Naive thymus-derived CD4-positive, alpha-beta T cell (primary cell): ENCODE results near the gene ABI3. TPM values are rescaled to one million over a fixed set of nuclear protein-coding genes. Genes with fewer than 3 reads are reported as not detected.
"Not testable (repeated sequence)": the region's sequence is repeated elsewhere in the genome, so short reads cannot be mapped to it uniquely, and the experiment has no call there.

Source experiments
- ATAC-seq: fragments of 150-1000 bp; cut with Tn5 transposase; 2 replicates; pipeline ENCODE4 v1.10.0; 2021; ENCODE audit warnings: mild to moderate bottlenecking, moderate library complexity
- CTCF ChIA-PET: fragments of 350-600 bp; sonication (Branson Sonifier 250); formaldehyde crosslinking; loops from one replicate; lab custom pipeline; 2021; ENCODE audit warnings: antibody characterized with exemption; lab: Charles Lee
- POLR2A ChIA-PET: fragments of 350-600 bp; sonication (Branson Sonifier 250); formaldehyde crosslinking; loops from one replicate; lab custom pipeline; 2021; ENCODE audit warnings: antibody characterized with exemption, inconsistent platforms; lab: Charles Lee
- DNase-seq, 9 donors: peaks; one replicate each; pipeline versions ENCODE4 v3.0.0 to v3.0.0-alpha.2; 2020 to 2022; ENCODE audit warnings: mixed read lengths in 1 of 9
- H3K27ac ChIP-seq: one replicate; pipeline ENCODE4 v1.7.0; 2013; ENCODE audit warnings: mild to moderate bottlenecking, low read depth, low read length, moderate library complexity
- H3K27me3 ChIP-seq, 2 donors: one replicate each; pipeline ENCODE4 v1.7.0; 2013; ENCODE audit warnings: low read length in 2 of 2, mild to moderate bottlenecking in 2 of 2, moderate library complexity in 2 of 2; ENCODE audit not compliant: control insufficient read depth in 2 of 2, insufficient read depth in 2 of 2
- H3K36me3 ChIP-seq, 3 experiments: 1 replicate in 2 of 3; 2 replicates in 1 of 3; pipeline ENCODE4 v1.7.0; 2013; ENCODE audit warnings: low read length in 3 of 3, mild to moderate bottlenecking in 3 of 3, moderate library complexity in 1 of 3; ENCODE audit not compliant: insufficient read depth in 3 of 3, control insufficient read depth in 2 of 3
- H3K4me1 ChIP-seq, 2 donors: one replicate each; pipeline ENCODE4 v1.7.0; 2013; ENCODE audit warnings: low read length in 2 of 2, mild to moderate bottlenecking in 2 of 2, moderate library complexity in 1 of 2; ENCODE audit not compliant: control insufficient read depth in 2 of 2, insufficient read depth in 2 of 2
- H3K4me3 ChIP-seq: 2 replicates; pipeline ENCODE4 v1.7.0; 2013; ENCODE audit warnings: mild to moderate bottlenecking, low read length
- H3K9me3 ChIP-seq, 3 experiments: 1 replicate in 2 of 3; 2 replicates in 1 of 3; pipeline ENCODE4 v1.7.0; 2013; ENCODE audit warnings: low read length in 3 of 3; ENCODE audit not compliant: control insufficient read depth in 2 of 3
- H3K27ac Mint-ChIP-seq, 9 donors: one replicate each; pipeline ENCODE4 v1.8.0; 2020 to 2022; ENCODE audit warnings: mixed read lengths in 9 of 9, mild to moderate bottlenecking in 8 of 9, moderate library complexity in 5 of 9, inconsistent platforms in 2 of 9
- H3K27me3 Mint-ChIP-seq, 5 donors: one replicate each; pipeline ENCODE4 v1.8.0; 2021 to 2022; ENCODE audit warnings: mixed read lengths in 5 of 5, mild to moderate bottlenecking in 1 of 5
- H3K36me3 Mint-ChIP-seq, 5 donors: one replicate each; pipeline ENCODE4 v1.8.0; 2020 to 2022; ENCODE audit warnings: mixed read lengths in 5 of 5, mild to moderate bottlenecking in 3 of 5, inconsistent platforms in 1 of 5
- H3K4me1 Mint-ChIP-seq, 7 donors: one replicate each; pipeline ENCODE4 v1.8.0; 2020 to 2022; ENCODE audit warnings: mixed read lengths in 7 of 7, mild to moderate bottlenecking in 3 of 7, inconsistent platforms in 1 of 7
- H3K4me3 Mint-ChIP-seq, 10 donors: one replicate each; pipeline ENCODE4 v1.8.0; 2020 to 2022; ENCODE audit warnings: mild to moderate bottlenecking in 10 of 10, mixed read lengths in 10 of 10, moderate library complexity in 6 of 10, inconsistent platforms in 2 of 10
- H3K9me3 Mint-ChIP-seq, 11 donors: one replicate each; pipeline ENCODE4 v1.8.0; 2020 to 2022; ENCODE audit warnings: mixed read lengths in 11 of 11, mild to moderate bottlenecking in 4 of 11, inconsistent platforms in 1 of 11, moderate library complexity in 1 of 11
- intact Hi-C, 2 donors: fragments of 100-400 bp; cut with micrococcal nuclease; formaldehyde crosslinking; loops; one replicate each; pipeline ENCODE4 v1.15.1; 2023
- polyA plus RNA-seq, 2 donors: library from polyadenylated mRNA; unstranded; fragments of 300-500 nt; fragmentation: Illumina TruSeq; gene quantifications; one replicate each; pipeline ENCODE4 v1.2.3, GENCODE V29; 2021
- total RNA-seq, 6 experiments: library from RNA in 5 of 6; stranded (reverse) in 5 of 6; gene quantifications; 1 replicate in 5 of 6; 2 replicates in 1 of 6; pipeline ENCODE4 v1.2.3 and lab custom pipeline; 2021 to 2026

ABI3 gene
- total and polyA plus RNA-seq, 7 experiments from 2014 or later, result 8.2 to 57.8 (median 15.0) TPM

- Mint-ChIP-seq H3K27me3 (peaks cover 62 to 80% (median 64%) of the 10 kb centered on the region in 5 donors), H3K36me3 (peaks cover 0 to 18% (median 15%) of the 10 kb centered on the region in 5 donors), H3K9me3 (peaks cover 9 to 46% (median 25%) of the 10 kb centered on the region in 11 donors)
- H3K9me3 ChIP-seq, H3K4me1 Mint-ChIP-seq, intact Hi-C loops, H3K36me3 ChIP-seq, H3K27ac Mint-ChIP-seq, H3K27me3 ChIP-seq, POLR2A ChIA-PET, ATAC-seq, H3K27ac ChIP-seq, H3K4me3 Mint-ChIP-seq, H3K4me3 ChIP-seq, DNase-seq, H3K4me1 ChIP-seq: not testable (repeated sequence)
- CTCF ChIA-PET, result interaction anchor here (0.6 to 2.2 kb wide), 2 partner anchors 9 to 144 kb away, joined by 6 to 7 read pairs; no protein-coding TSS in a partner anchor
Measured at GRCh38 chr17:49170711-49171110, 39.8 kb upstream of the ABI3 start.

- DNase-seq, H3K27ac Mint-ChIP-seq, ATAC-seq, CTCF ChIA-PET, H3K4me3 Mint-ChIP-seq, H3K4me3 ChIP-seq, H3K27me3 ChIP-seq, H3K27ac ChIP-seq, POLR2A ChIA-PET, H3K4me1 ChIP-seq, intact Hi-C loops, H3K4me1 Mint-ChIP-seq, H3K36me3 ChIP-seq: not testable (repeated sequence)
- H3K9me3 ChIP-seq, result peaks cover 0 to 24% (median 0%) of the 10 kb centered on the region in 3 experiments
- H3K36me3 Mint-ChIP-seq, result peaks cover 0 to 31% (median 15%) of the 10 kb centered on the region in 5 donors
- peaks cover 9 to 61% (median 38%) of the 10 kb centered on the region in 11 donors for H3K9me3 Mint-ChIP-seq
- H3K27me3 Mint-ChIP-seq, result peaks cover 20 to 41% (median 34%) of the 10 kb centered on the region in 5 donors
Measured at GRCh38 chr17:49175978-49176377, 34.5 kb upstream of the ABI3 start.

GRCh38 chr17:49180303-49180702, 30.2 kb upstream of the ABI3 start:
- H3K4me1 ChIP-seq, result peaks cover 4% of the 10 kb centered on the region in 2 donors
- H3K9me3 Mint-ChIP-seq, result peaks cover 0 to 35% (median 30%) of the 10 kb centered on the region in 11 donors
- peaks cover 0 to 8% (median 2%) of the 10 kb centered on the region in 5 donors for H3K27me3 Mint-ChIP-seq
- H3K27ac Mint-ChIP-seq, result peak overlapping the region in 1 of 9 donors; percentile 41
- no peak overlapping the region for H3K4me3 ChIP-seq
- POLR2A ChIA-PET, result interaction anchor here (0.9 to 2.2 kb wide), 5 partner anchors 10 to 107 kb away, joined by 3 to 15 read pairs (median 5); partner anchors contain the start of gene PHOSPHO1
- H3K9me3 ChIP-seq, result peaks cover 0 to 27% (median 0%) of the 10 kb centered on the region in 3 experiments
- H3K27ac ChIP-seq, result no peak overlapping the region
- no peaks in the 10 kb centered on the region for H3K36me3 ChIP-seq
- H3K36me3 Mint-ChIP-seq, result peaks cover 0 to 18% (median 8%) of the 10 kb centered on the region in 5 donors
- peak overlapping the region in 3 of 10 donors; percentile 16 to 42 (median 21) for H3K4me3 Mint-ChIP-seq
- DNase-seq (peak; percentile 38 to 67 (median 58)), ATAC-seq (peak; percentile 69)
- intact Hi-C loops, result loop anchor here (1.0 kb wide), 5 partner anchors 12 to 215 kb away; no protein-coding TSS in a partner anchor
- CTCF ChIA-PET, result interaction anchor here (0.6 to 7.4 kb wide), 15 partner anchors 9 to 775 kb away, joined by 3 to 143 read pairs (median 5); partner anchors contain the start of gene PHOSPHO1
- H3K4me1 Mint-ChIP-seq, result peaks cover 0 to 5% (median 4%) of the 10 kb centered on the region in 7 donors
- H3K27me3 ChIP-seq, result peaks cover 0 to 4% of the 10 kb centered on the region in 2 donors

GRCh38 chr17:49180998-49181635, 29.4 kb upstream of the ABI3 start:
- ATAC-seq, result no peak

GRCh38 chr17:49183341-49183740, 27.2 kb upstream of the ABI3 start:
- no peak overlapping the region for H3K4me3 ChIP-seq
- Mint-ChIP-seq H3K4me1 (peaks cover 0 to 5% (median 4%) of the 10 kb centered on the region in 7 donors), H3K36me3 (peaks cover 0 to 25% (median 3%) of the 10 kb centered on the region in 5 donors), H3K27ac (no peak overlapping the region), H3K9me3 (peaks cover 0 to 24% (median 15%) of the 10 kb centered on the region in 11 donors), H3K27me3 (peaks cover 0 to 9% (median 0%) of the 10 kb centered on the region in 5 donors), H3K4me3 (no peak overlapping the region)
- no peaks in the 10 kb centered on the region for H3K36me3 ChIP-seq
- H3K9me3 ChIP-seq, result peaks cover 0 to 5% (median 0%) of the 10 kb centered on the region in 3 experiments
- ATAC-seq (no peak), DNase-seq (no peak)
- ChIA-PET POLR2A (no interaction called here), CTCF (interaction anchor here (0.8 to 7.4 kb wide), 3 partner anchors 44 to 108 kb away, joined by 3 to 143 read pairs (median 3); partner anchors contain the start of gene PHOSPHO1)
- intact Hi-C loops, result no loop called here
- H3K4me1 ChIP-seq, result peaks cover 4% of the 10 kb centered on the region in 2 donors
- no peak overlapping the region for H3K27ac ChIP-seq
- peaks cover 0 to 4% of the 10 kb centered on the region in 2 donors for H3K27me3 ChIP-seq

More at GRCh38 chr17:49180998-49181635, 29.4 kb upstream of the ABI3 start:
- CTCF ChIA-PET, result interaction anchor here (0.7 to 7.4 kb wide), 12 partner anchors 10 to 776 kb away, joined by 3 to 143 read pairs (median 6); partner anchors contain the start of gene PHOSPHO1
- peaks cover 0 to 31% (median 28%) of the 10 kb centered on the region in 11 donors for H3K9me3 Mint-ChIP-seq
- H3K4me1 Mint-ChIP-seq, result peaks cover 0 to 5% (median 4%) of the 10 kb centered on the region in 7 donors
- intact Hi-C loops, result loop anchor here (1.0 kb wide), 5 partner anchors 11 to 214 kb away; no protein-coding TSS in a partner anchor
- peaks cover 0 to 23% (median 6%) of the 10 kb centered on the region in 5 donors for H3K36me3 Mint-ChIP-seq
- DNase-seq, result no peak
- Histone ChIP-seq H3K36me3 (no peaks in the 10 kb centered on the region), H3K27me3 (peaks cover 0 to 4% of the 10 kb centered on the region in 2 donors), H3K27ac (no peak overlapping the region), H3K4me1 (peaks cover 4% of the 10 kb centered on the region in 2 donors), H3K4me3 (no peak overlapping the region), H3K9me3 (peaks cover 0 to 19% (median 0%) of the 10 kb centered on the region in 3 experiments)
- H3K27me3 Mint-ChIP-seq, result peaks cover 0 to 6% (median 0%) of the 10 kb centered on the region in 5 donors
- peak overlapping the region in 1 of 9 donors; percentile 25 for H3K27ac Mint-ChIP-seq
- H3K4me3 Mint-ChIP-seq, result no peak overlapping the region
- POLR2A ChIA-PET, result interaction anchor here (0.9 to 2.2 kb wide), 5 partner anchors 9 to 106 kb away, joined by 3 to 15 read pairs (median 5); partner anchors contain the start of gene PHOSPHO1

- Histone ChIP-seq H3K9me3 (peaks cover 0 to 5% (median 0%) of the 10 kb centered on the region in 3 experiments), H3K27ac (no peak overlapping the region), H3K36me3 (no peaks in the 10 kb centered on the region), H3K27me3 (peaks cover 0 to 4% of the 10 kb centered on the region in 2 donors), H3K4me3 (no peak overlapping the region), H3K4me1 (peaks cover 4% of the 10 kb centered on the region in 2 donors)
- ChIA-PET CTCF (interaction anchor here (0.7 to 7.4 kb wide), 3 partner anchors 43 to 534 kb away, joined by 3 to 143 read pairs (median 3); partner anchors contain the start of gene PHOSPHO1), POLR2A (interaction anchor here (1.7 kb wide), 1 partner anchor 17 kb away, joined by 3 read pairs; no protein-coding TSS in a partner anchor)
- intact Hi-C loops, result no loop called here
- Mint-ChIP-seq H3K4me3 (no peak overlapping the region), H3K4me1 (peaks cover 0 to 5% (median 4%) of the 10 kb centered on the region in 7 donors), H3K27ac (no peak overlapping the region), H3K9me3 (peaks cover 0 to 24% (median 15%) of the 10 kb centered on the region in 11 donors), H3K36me3 (peaks cover 0 to 25% (median 3%) of the 10 kb centered on the region in 5 donors), H3K27me3 (peaks cover 0 to 7% (median 0%) of the 10 kb centered on the region in 5 donors)
- no peak for ATAC-seq
- DNase-seq, result no peak
Measured at GRCh38 chr17:49183801-49184200, 26.7 kb upstream of the ABI3 start.
